Nephron progenitor cell (in vitro differentiated cells): ENCODE measurements around the gene ABCC3.

Source experiments
- DNase-seq: peaks from one replicate; pipeline ENCODE4 v3.0.0; 2021
- H3K27ac Mint-ChIP-seq: 2 replicates; pipeline ENCODE4 v1.8.0; 2021; ENCODE audit warnings: mild to moderate bottlenecking, moderate library complexity, mixed read lengths
- H3K27me3 Mint-ChIP-seq: 2 replicates; pipeline ENCODE4 v1.8.0; 2021; ENCODE audit warnings: mild to moderate bottlenecking, low read depth, mixed read lengths; ENCODE audit not compliant: poor library complexity
- H3K36me3 Mint-ChIP-seq: 2 replicates; pipeline ENCODE4 v1.8.0; 2021; ENCODE audit warnings: low read depth, mixed read lengths
- H3K4me1 Mint-ChIP-seq: 2 replicates; pipeline ENCODE4 v1.8.0; 2021; ENCODE audit warnings: mixed read lengths
- H3K4me3 Mint-ChIP-seq: 2 replicates; pipeline ENCODE4 v1.8.0; 2021; ENCODE audit warnings: mild to moderate bottlenecking, moderate library complexity, mixed read lengths
- H3K9me3 Mint-ChIP-seq: 2 replicates; pipeline ENCODE4 v1.8.0; 2021; ENCODE audit warnings: mild to moderate bottlenecking, moderate library complexity, mixed read lengths
- CTCF ChIP-seq: fragments of 200-600 bp; sonication (generic); IDR thresholded peaks from 2 replicates; pipeline ENCODE4 v1.5.0; 2021; ENCODE audit warnings: antibody characterized with exemption

The ABCC3 gene

GRCh38 chr17:50627036-50627781 lies 7.5 kb upstream of the ABCC3 start:
- H3K36me3 Mint-ChIP-seq: no peaks in the 10 kb centered on the region
- no peaks in the 10 kb centered on the region for H3K9me3 Mint-ChIP-seq
- H3K4me1 Mint-ChIP-seq: peaks cover 79% of the 10 kb centered on the region
- no peak overlapping the region for H3K27ac Mint-ChIP-seq
- peak overlapping the region; percentile 60 for H3K4me3 Mint-ChIP-seq
- no peak for DNase-seq
- peaks cover 37% of the 10 kb centered on the region for H3K27me3 Mint-ChIP-seq
- TF ChIP-seq CTCF: no peak

GRCh38 chr17:50627782-50628601 lies 6.7 kb upstream of the ABCC3 start:
- H3K4me3 Mint-ChIP-seq: peak overlapping the region; percentile 60
- peaks cover 45% of the 10 kb centered on the region for H3K27me3 Mint-ChIP-seq
- H3K4me1 Mint-ChIP-seq: peaks cover 74% of the 10 kb centered on the region
- H3K9me3 Mint-ChIP-seq: no peaks in the 10 kb centered on the region
- DNase-seq: peak; percentile 50
- TF ChIP-seq CTCF: no peak
- no peak overlapping the region for H3K27ac Mint-ChIP-seq
- no peaks in the 10 kb centered on the region for H3K36me3 Mint-ChIP-seq

DNA sequence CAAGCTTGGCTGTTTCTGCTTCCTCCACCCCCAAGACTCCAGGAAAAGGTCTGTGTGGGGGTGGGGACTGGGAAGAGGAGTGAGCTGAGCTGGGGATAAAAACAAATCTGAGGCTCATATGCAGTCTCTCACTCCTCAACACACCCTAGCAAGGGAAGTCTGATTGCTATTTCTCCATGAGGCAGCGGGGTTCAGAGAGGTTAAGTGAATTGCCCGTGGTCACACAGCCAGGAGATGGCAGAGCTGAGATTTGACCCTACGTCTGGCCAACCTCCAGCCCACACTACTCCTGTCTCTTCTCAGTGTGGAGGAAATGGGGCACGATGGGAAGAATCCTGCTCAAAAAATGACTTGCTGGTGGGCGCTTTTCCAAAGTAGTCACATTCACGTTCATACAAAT lies 4.8 kb upstream of the ABCC3 start:
- H3K27ac Mint-ChIP-seq: no peak overlapping the region
- H3K36me3 Mint-ChIP-seq: no peaks in the 10 kb centered on the region
- peaks cover 61% of the 10 kb centered on the region for H3K27me3 Mint-ChIP-seq
- no peak overlapping the region for H3K4me3 Mint-ChIP-seq
- no peaks in the 10 kb centered on the region for H3K9me3 Mint-ChIP-seq
- TF ChIP-seq CTCF: no peak
- H3K4me1 Mint-ChIP-seq: peaks cover 64% of the 10 kb centered on the region
- no peak for DNase-seq

- peak; percentile 59 for TF ChIP-seq CTCF
- no peaks in the 10 kb centered on the region for H3K36me3 Mint-ChIP-seq
- no peak overlapping the region for H3K27ac Mint-ChIP-seq
- H3K4me1 Mint-ChIP-seq: peaks cover 56% of the 10 kb centered on the region
- H3K27me3 Mint-ChIP-seq: peaks cover 69% of the 10 kb centered on the region
- no peak overlapping the region for H3K4me3 Mint-ChIP-seq
- no peaks in the 10 kb centered on the region for H3K9me3 Mint-ChIP-seq
- DNase-seq: peak; percentile 60
Observed at GRCh38 chr17:50630524-50631194, 4.0 kb upstream of the ABCC3 start.

DNA sequence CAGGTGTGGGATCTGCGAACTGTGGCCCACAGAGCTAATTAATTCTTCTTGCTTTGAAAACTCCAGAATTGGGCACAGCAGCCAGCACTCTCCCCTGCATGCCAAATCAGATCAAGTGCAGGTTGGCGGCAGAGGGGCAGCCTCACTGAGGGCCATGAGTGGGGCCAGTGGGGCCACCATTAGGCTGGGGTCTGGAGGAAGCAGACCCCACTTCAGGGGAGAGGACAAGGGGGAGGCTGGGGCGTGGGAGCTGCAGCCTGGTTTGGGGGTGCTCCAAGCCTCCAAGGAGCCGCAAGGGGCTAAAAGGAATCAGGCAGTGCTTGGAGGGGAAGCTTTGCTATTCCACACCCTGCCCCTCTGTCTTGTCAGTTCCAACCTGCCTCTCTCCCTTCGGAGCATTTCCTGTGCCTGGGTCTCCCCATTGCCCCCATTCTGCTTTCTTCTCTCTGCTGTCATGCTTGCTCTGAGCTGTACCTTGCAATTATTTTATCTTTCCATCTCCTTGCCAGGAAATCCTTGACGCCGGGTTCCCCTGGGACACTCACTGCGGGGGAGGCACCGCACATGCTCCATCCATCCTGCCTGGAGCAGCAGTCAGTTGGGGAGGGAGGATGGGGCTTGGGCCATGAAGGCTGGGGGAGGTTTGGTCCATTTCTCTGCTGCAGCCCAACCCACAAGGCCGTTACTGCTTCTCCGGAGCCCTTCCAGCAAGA lies 3.3 kb upstream of the ABCC3 start:
- H3K9me3 Mint-ChIP-seq: no peaks in the 10 kb centered on the region
- no peak overlapping the region for H3K27ac Mint-ChIP-seq
- no peak overlapping the region for H3K4me3 Mint-ChIP-seq
- H3K27me3 Mint-ChIP-seq: peaks cover 76% of the 10 kb centered on the region
- H3K4me1 Mint-ChIP-seq: peaks cover 53% of the 10 kb centered on the region
- no peak for DNase-seq
- TF ChIP-seq CTCF: no peak
- H3K36me3 Mint-ChIP-seq: no peaks in the 10 kb centered on the region
